Measurements from ENCODE around the gene MRGPRG.

GRCh38 chr11:3231550-3231850 lies 12.9 kb upstream of the MRGPRG start:
- TF ChIP-seq CTCF (IDR thresholded peaks at IDR 0.05) (no peak), POLR2A (IDR thresholded peaks at IDR 0.05) (no peak)

Data from heart left ventricle (tissue), 13 donors.